Stomach smooth muscle (tissue), 2 donors: ENCODE data around the gene ETV7.

Experiments used
- H3K27ac ChIP-seq: one replicate; pipeline ENCODE4 v1.7.0; 2013; ENCODE audit warnings: mild to moderate bottlenecking, low read length, inconsistent platforms
- H3K27me3 ChIP-seq, 2 donors: one replicate each; pipeline ENCODE4 v1.7.0; 2013; ENCODE audit warnings: low read length in 2 of 2; ENCODE audit not compliant: insufficient read depth in 2 of 2, control insufficient read depth in 1 of 2
- H3K36me3 ChIP-seq, 2 donors: one replicate each; pipeline ENCODE4 v1.7.0; 2013; ENCODE audit warnings: low read length in 2 of 2; ENCODE audit not compliant: control insufficient read depth in 2 of 2, insufficient read depth in 2 of 2
- H3K4me1 ChIP-seq: one replicate; pipeline ENCODE4 v1.7.0; 2013; ENCODE audit warnings: low read length; ENCODE audit not compliant: control insufficient read depth, insufficient read depth
- H3K4me3 ChIP-seq, 2 donors: one replicate each; pipeline ENCODE4 v1.7.0; 2013; ENCODE audit warnings: low read length in 2 of 2
- H3K9ac ChIP-seq, 2 donors: one replicate each; pipeline ENCODE4 v1.7.0; 2013; ENCODE audit warnings: low read length in 2 of 2, mild to moderate bottlenecking in 1 of 2
- H3K9me3 ChIP-seq, 2 donors: one replicate each; pipeline ENCODE4 v1.7.0; 2013; ENCODE audit warnings: low read length in 2 of 2; ENCODE audit not compliant: control insufficient read depth in 2 of 2
- donor health status: healthy.
- donor health status: Pancreatic carcinoma.

Gene ETV7

GRCh38 chr6:36329798-36330291, 57.6 kb downstream of the ETV7 start:
- H3K4me1 ChIP-seq = peaks cover 2% of the 10 kb centered on the region
- no peak overlapping the region for H3K4me3 ChIP-seq
- no peaks in the 10 kb centered on the region for H3K9me3 ChIP-seq
- H3K9ac ChIP-seq = no peak overlapping the region
- no peaks in the 10 kb centered on the region for H3K36me3 ChIP-seq
- H3K27me3 ChIP-seq = peaks cover 0 to 16% of the 10 kb centered on the region in 2 donors
- no peak overlapping the region for H3K27ac ChIP-seq

GRCh38 chr6:36328600-36328999, 58.9 kb downstream of the ETV7 start:
- Histone ChIP-seq H3K27ac (no peak overlapping the region), H3K27me3 (peaks cover 0 to 14% of the 10 kb centered on the region in 2 donors), H3K36me3 (no peaks in the 10 kb centered on the region), H3K4me1 (peaks cover 2% of the 10 kb centered on the region), H3K9me3 (no peaks in the 10 kb centered on the region), H3K4me3 (no peak overlapping the region), H3K9ac (no peak overlapping the region)

- H3K9me3 ChIP-seq = no peaks in the 10 kb centered on the region
- H3K4me3 ChIP-seq = no peak overlapping the region
- no peak overlapping the region for H3K27ac ChIP-seq
- H3K27me3 ChIP-seq = peaks cover 0 to 14% of the 10 kb centered on the region in 2 donors
- no peaks in the 10 kb centered on the region for H3K4me1 ChIP-seq
- no peak overlapping the region for H3K9ac ChIP-seq
- no peaks in the 10 kb centered on the region for H3K36me3 ChIP-seq
These were observed 59.6 kb downstream of the ETV7 start for GRCh38 chr6:36327919-36328236.

GRCh38 chr6:36327226-36327918, 60.1 kb downstream of the ETV7 start:
- Histone ChIP-seq H3K9ac (no peak overlapping the region), H3K4me1 (no peaks in the 10 kb centered on the region), H3K36me3 (no peaks in the 10 kb centered on the region), H3K9me3 (no peaks in the 10 kb centered on the region), H3K27ac (no peak overlapping the region), H3K27me3 (peaks cover 0 to 14% of the 10 kb centered on the region in 2 donors), H3K4me3 (no peak overlapping the region)

- no peak overlapping the region for H3K9ac ChIP-seq
- H3K27me3 ChIP-seq = peaks cover 0 to 11% of the 10 kb centered on the region in 2 donors
- no peaks in the 10 kb centered on the region for H3K9me3 ChIP-seq
- no peak overlapping the region for H3K4me3 ChIP-seq
- no peaks in the 10 kb centered on the region for H3K4me1 ChIP-seq
- H3K27ac ChIP-seq = no peak overlapping the region
- H3K36me3 ChIP-seq = no peaks in the 10 kb centered on the region
These were observed 61.0 kb downstream of the ETV7 start for GRCh38 chr6:36326356-36326995.

DNA sequence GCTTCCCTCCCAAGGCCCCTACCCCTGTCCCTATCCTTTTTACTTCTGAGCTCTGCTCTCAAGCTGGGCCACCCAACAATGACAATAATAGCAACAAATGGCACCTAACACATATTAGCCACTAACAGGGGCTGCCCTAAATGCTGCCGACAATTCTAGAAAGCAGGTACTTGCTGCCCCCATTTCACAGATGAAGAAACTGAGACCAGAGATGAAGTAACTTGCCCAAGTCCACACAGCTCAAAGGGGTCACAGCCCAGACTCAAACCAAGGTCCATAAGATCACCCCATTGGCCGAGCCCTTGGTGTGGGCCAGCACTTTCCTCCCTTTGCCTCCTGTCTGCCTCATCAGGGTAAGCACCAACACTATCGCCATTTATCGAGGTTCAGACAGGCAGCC, 62.8 kb downstream of the ETV7 start:
- no peak overlapping the region for H3K9ac ChIP-seq
- H3K27me3 ChIP-seq = peaks cover 0 to 8% of the 10 kb centered on the region in 2 donors
- no peak overlapping the region for H3K27ac ChIP-seq
- H3K36me3 ChIP-seq = no peaks in the 10 kb centered on the region
- H3K9me3 ChIP-seq = no peaks in the 10 kb centered on the region
- no peaks in the 10 kb centered on the region for H3K4me1 ChIP-seq
- no peak overlapping the region for H3K4me3 ChIP-seq

DNA sequence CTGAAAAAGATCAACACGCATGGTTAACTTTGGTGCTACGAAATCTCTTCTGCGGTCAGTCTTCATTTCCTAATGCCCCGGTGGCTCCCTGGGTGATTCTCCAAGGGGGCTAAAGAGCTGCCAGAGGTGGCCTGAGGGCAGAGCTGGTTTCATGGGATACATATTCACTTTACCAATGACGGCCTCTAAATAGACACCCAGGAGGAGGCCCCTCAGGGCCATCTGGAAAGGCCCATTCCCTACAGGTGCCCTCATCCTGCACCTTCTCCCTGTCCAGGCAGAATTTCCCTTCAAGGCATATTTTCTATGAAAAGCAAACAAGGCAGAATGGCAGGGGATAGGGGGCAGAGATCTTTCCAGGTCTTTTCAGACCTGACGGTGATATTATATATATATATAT, 63.3 kb downstream of the ETV7 start:
- no peak overlapping the region for H3K27ac ChIP-seq
- no peaks in the 10 kb centered on the region for H3K9me3 ChIP-seq
- peaks cover 0 to 8% of the 10 kb centered on the region in 2 donors for H3K27me3 ChIP-seq
- H3K9ac ChIP-seq = no peak overlapping the region
- H3K4me3 ChIP-seq = no peak overlapping the region
- H3K4me1 ChIP-seq = no peaks in the 10 kb centered on the region
- H3K36me3 ChIP-seq = no peaks in the 10 kb centered on the region

DNA sequence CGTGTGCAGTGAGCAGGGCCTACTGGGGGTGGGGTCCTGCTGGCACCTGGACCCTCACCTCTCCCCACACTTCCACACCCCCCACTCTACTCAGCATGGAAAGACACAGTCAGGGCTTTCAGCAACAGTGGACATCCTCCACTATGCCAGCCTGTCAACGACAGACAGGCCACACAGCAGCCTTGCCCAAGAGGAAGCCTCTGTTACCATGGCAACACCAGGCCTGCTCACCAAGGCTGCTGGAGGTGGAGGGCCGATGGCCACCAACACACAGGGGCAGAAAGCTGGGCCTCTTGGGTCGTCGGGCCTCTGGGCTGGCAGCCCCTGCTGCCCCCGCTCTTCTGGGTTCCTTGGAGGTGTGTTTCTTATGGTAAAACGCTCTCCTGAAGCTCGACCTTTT, 64.4 kb downstream of the ETV7 start:
- Histone ChIP-seq H3K27ac (no peak overlapping the region), H3K9ac (no peak overlapping the region), H3K4me3 (no peak overlapping the region), H3K9me3 (no peaks in the 10 kb centered on the region), H3K27me3 (peaks cover 0 to 8% of the 10 kb centered on the region in 2 donors), H3K4me1 (no peaks in the 10 kb centered on the region), H3K36me3 (no peaks in the 10 kb centered on the region)

- Histone ChIP-seq H3K9me3 (no peaks in the 10 kb centered on the region), H3K36me3 (no peaks in the 10 kb centered on the region), H3K4me3 (no peak overlapping the region), H3K27me3 (peaks cover 0 to 8% of the 10 kb centered on the region in 2 donors), H3K9ac (no peak overlapping the region), H3K27ac (no peak overlapping the region), H3K4me1 (no peaks in the 10 kb centered on the region)
These were observed 64.9 kb downstream of the ETV7 start for GRCh38 chr6:36322591-36322990.

DNA sequence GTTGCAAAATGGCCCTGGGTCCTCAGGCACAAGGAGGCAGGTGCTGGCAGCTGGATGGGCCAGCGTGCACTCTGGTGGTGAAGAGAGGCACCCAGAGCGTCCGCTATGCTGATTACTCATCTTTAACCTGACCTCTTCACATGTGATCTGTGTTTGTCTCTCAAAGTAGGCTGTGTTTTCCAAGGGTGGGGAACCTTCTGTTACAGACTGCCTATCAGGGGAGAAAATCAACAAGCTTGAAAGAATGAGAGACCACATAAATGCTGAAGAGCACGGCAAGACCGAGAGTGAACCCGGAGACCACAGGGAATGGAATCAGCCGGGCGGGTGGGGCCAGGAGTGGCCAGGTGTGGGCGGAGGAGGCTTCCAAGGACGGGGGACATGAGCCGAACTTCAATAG, 67.0 kb downstream of the ETV7 start:
- Histone ChIP-seq H3K27ac (no peak overlapping the region), H3K4me1 (no peaks in the 10 kb centered on the region), H3K36me3 (no peaks in the 10 kb centered on the region), H3K9me3 (no peaks in the 10 kb centered on the region), H3K9ac (no peak overlapping the region), H3K27me3 (peaks cover 0 to 5% of the 10 kb centered on the region in 2 donors), H3K4me3 (no peak overlapping the region)

GRCh38 chr6:36319821-36320220, 67.6 kb downstream of the ETV7 start:
- Histone ChIP-seq H3K36me3 (no peaks in the 10 kb centered on the region), H3K9ac (no peak overlapping the region), H3K9me3 (no peaks in the 10 kb centered on the region), H3K27me3 (peaks cover 0 to under 1% of the 10 kb centered on the region in 2 donors), H3K4me1 (no peaks in the 10 kb centered on the region), H3K27ac (no peak overlapping the region), H3K4me3 (no peak overlapping the region)
